ENCODE data around the gene ADK. TPM values are rescaled to one million over a fixed set of nuclear protein-coding genes. Genes with fewer than 3 reads are reported as not detected.

ADK gene
- total and polyA plus RNA-seq, 2 experiments from 2014 or later: 39.9 to 53.0 TPM

GRCh38 chr10:74557098-74557497, 406.1 kb downstream of the ADK start (continued):
- TF ChIP-seq REST (IDR thresholded peaks at IDR 0.05; ENCODE audit: unreplicated experiment) (no peak), EZH2phosphoT487 (IDR thresholded peaks at IDR 0.05; ENCODE audit: unreplicated experiment) (no peak), ZNF331 (CRISPR knock-in tag; IDR thresholded peaks at IDR 0.05; ENCODE audit: low read depth) (no peak), CTCF (conservative IDR thresholded peaks at IDR 0.05; ENCODE audit: low read depth in 2 of 2) (no peak), NANOG (IDR thresholded peaks at IDR 0.05; ENCODE audit: borderline replicate concordance) (no peak), EZH2 (IDR thresholded peaks at IDR 0.05; ENCODE audit: low read depth, unreplicated experiment) (no peak), ETS1 (IDR thresholded peaks at IDR 0.05) (no peak), POLR2AphosphoS5 (IDR thresholded peaks at IDR 0.05; ENCODE audit: low read depth) (no peak)

GRCh38 chr10:74558403-74558802, 407.4 kb downstream of the ADK start:
- Mint-ChIP-seq H3K27me3 (ENCODE audit: insufficient read depth, low read depth, poor library complexity) (peaks cover 2% of the 10 kb centered on the region), H3K4me1 (no peaks in the 10 kb centered on the region; the same call in 2 of the 3 replicates), H3K36me3 (ENCODE audit: low read depth) (no peaks in the 10 kb centered on the region), H3K27ac (no peak overlapping the region), H3K4me3 (no peak overlapping the region), H3K9me3 (no peaks in the 10 kb centered on the region)
- Histone ChIP-seq H3K4me3 (no peak overlapping the region), H3K9me2 (ENCODE audit: insufficient read depth) (no peaks in the 10 kb centered on the region), H2AFZ (no peak overlapping the region), H3K36me3 (ENCODE audit: insufficient read depth) (no peaks in the 10 kb centered on the region), H3K27me3 (ENCODE audit: insufficient read depth) (no peaks in the 10 kb centered on the region), H3K4me1 (ENCODE audit: insufficient read depth) (no peaks in the 10 kb centered on the region), H3K4me2 (no peak overlapping the region), H3F3A (replicated peaks; ENCODE audit: low read depth) (no peaks in the 10 kb centered on the region), H3K27ac (ENCODE audit: low read depth) (no peak overlapping the region), H3K79me2 (replicated peaks; ENCODE audit: insufficient read depth) (no peaks in the 10 kb centered on the region), H4K20me1 (replicated peaks; ENCODE audit: insufficient read depth) (no peaks in the 10 kb centered on the region)
- no peak for TF ChIP-seq STAT1 (IDR thresholded peaks at IDR 0.05; ENCODE audit: unreplicated experiment)
- TF ChIP-seq NANOG (IDR thresholded peaks at IDR 0.05; ENCODE audit: borderline replicate concordance): no peak
- no peak for TF ChIP-seq EZH2phosphoT487 (IDR thresholded peaks at IDR 0.05; ENCODE audit: unreplicated experiment)
- no peak for TF ChIP-seq ETS1 (IDR thresholded peaks at IDR 0.05)
- no peak for TF ChIP-seq REST (IDR thresholded peaks at IDR 0.05; ENCODE audit: unreplicated experiment)
- ATAC-seq (no peak), DNase-seq (ENCODE audit: low spot score) (no peak)
